ENCODE data around the gene HORMAD1. TPM values are rescaled to one million over a fixed set of nuclear protein-coding genes. Genes with fewer than 3 reads are reported as not detected.

Gene HORMAD1
- polyA plus RNA-seq, 3 donors = 0.48 to 5.6 TPM; not detected in 1

DNA sequence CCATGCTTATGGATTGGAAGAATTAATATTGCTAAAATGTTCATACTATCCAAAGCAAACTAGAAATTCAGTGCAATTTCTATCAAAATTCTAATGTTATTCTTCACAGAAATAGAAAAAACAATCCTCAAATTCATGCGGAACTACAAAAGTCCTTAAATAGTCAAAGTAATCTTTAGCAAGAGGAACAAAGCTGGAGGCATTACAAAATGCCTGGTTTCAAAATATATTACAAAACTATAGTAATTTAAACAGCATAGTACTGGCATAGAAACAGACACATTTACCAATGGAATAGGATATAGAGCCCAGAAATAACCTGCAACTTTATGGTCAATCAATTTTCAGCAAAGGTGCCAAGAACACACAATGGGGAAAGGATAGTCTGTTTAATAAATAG lies 41.1 kb upstream of the HORMAD1 start:
- Mint-ChIP-seq H3K36me3 (peaks cover 62 to 77% of the 10 kb centered on the region in 2 donors), H3K27me3 (ENCODE audit: low read depth in 3 of 3) (peaks cover 0 to 5% (median 0%) of the 10 kb centered on the region in 3 donors), H3K4me3 (peak overlapping the region; percentile 80 to 100), H3K4me1 (peaks cover 54% of the 10 kb centered on the region), H3K9me3 (peaks cover 0 to 14% (median 1%) of the 10 kb centered on the region in 7 donors), H3K27ac (peak overlapping the region; percentile 71 to 94 (median 83))
- TF ChIP-seq, protein P1, sequence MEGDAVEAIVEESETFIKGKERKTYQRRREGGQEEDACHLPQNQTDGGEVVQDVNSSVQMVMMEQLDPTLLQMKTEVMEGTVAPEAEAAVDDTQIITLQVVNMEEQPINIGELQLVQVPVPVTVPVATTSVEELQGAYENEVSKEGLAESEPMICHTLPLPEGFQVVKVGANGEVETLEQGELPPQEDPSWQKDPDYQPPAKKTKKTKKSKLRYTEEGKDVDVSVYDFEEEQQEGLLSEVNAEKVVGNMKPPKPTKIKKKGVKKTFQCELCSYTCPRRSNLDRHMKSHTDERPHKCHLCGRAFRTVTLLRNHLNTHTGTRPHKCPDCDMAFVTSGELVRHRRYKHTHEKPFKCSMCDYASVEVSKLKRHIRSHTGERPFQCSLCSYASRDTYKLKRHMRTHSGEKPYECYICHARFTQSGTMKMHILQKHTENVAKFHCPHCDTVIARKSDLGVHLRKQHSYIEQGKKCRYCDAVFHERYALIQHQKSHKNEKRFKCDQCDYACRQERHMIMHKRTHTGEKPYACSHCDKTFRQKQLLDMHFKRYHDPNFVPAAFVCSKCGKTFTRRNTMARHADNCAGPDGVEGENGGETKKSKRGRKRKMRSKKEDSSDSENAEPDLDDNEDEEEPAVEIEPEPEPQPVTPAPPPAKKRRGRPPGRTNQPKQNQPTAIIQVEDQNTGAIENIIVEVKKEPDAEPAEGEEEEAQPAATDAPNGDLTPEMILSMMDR (IDR thresholded peaks at IDR 0.05) = no peak
- Histone ChIP-seq H3K27me3 (ENCODE audit: control insufficient read depth in 2 of 2, insufficient read depth in 2 of 2, low read length in 2 of 2) (no peaks in the 10 kb centered on the region), H3K79me2 (ENCODE audit: insufficient read depth, low read length) (peaks cover 99% of the 10 kb centered on the region), H3K4me2 (replicated peaks; ENCODE audit: extremely low read depth, low read length, poor library complexity, severe bottlenecking) (peak overlapping the region; percentile 90), H3K4me3 (replicated peaks in 1 of 3; ENCODE audit: low read depth in 2 of 3, low read length in 3 of 3) (peak overlapping the region; percentile 96 to 100 (median 99)), H3K9me3 (replicated peaks in 1 of 2; ENCODE audit: control insufficient read depth in 1 of 2, insufficient read depth in 1 of 2, low read length in 2 of 2) (no peaks in the 10 kb centered on the region), H3K27ac (ENCODE audit: low read depth in 1 of 2, low read length in 2 of 2) (peak overlapping the region; percentile 53 to 64), H2AFZ (ENCODE audit: insufficient read depth, low read depth, low read length, poor library complexity, severe bottlenecking) (no peak overlapping the region), H4K20me1 (ENCODE audit: insufficient read depth, low read length) (peaks cover 72% of the 10 kb centered on the region), H3K9ac (ENCODE audit: insufficient read depth, low read length, poor library complexity, severe bottlenecking) (peak overlapping the region; percentile 83), H3K36me3 (replicated peaks in 1 of 2; ENCODE audit: control insufficient read depth in 1 of 2, insufficient read depth in 2 of 2, low read length in 2 of 2) (peaks cover 64 to 73% of the 10 kb centered on the region in 2 donors), H3K4me1 (ENCODE audit: control insufficient read depth in 1 of 2, insufficient read depth in 2 of 2, low read length in 2 of 2) (peaks cover 34 to 56% of the 10 kb centered on the region in 2 donors)
- no CpG with 5 or more reads among the region's 1 CpG for WGBS (ENCODE audit: insufficient coverage)
- DNase-seq = peak in 2 of 3 donors; percentile 55 to 89
- intact Hi-C loops (cut with micrococcal nuclease) = loop anchor here in 1 of 2 donors (5.0 to 10.0 kb wide), 5 partner anchors 36 to 396 kb away; partner anchors contain the start of genes CERS2, SETDB1 and TNFAIP8L2

DNA sequence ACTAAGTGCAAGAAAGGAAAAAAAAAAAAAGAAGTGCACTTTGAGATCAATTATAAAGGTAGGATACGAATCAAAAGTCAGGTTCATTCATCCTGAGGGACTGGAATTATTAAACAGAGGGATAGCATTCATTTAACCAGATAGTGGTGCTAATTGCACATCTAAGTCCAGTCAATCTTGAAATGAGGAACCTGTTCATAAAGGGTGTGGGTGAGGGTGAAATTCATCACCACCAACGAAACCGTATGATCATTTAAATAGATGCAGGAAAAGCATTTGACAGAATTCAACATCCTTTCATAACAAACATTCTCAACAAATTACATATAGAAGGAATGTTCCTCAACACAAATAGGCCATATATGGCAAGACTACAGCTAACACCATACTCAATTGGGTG lies 39.3 kb upstream of the HORMAD1 start:
- peaks cover 46% of the 10 kb centered on the region for H3K4me1 Mint-ChIP-seq
- H3K4me1 ChIP-seq (ENCODE audit: control insufficient read depth in 1 of 2, insufficient read depth in 2 of 2, low read length in 2 of 2) = peaks cover 24 to 45% of the 10 kb centered on the region in 2 donors
- H3K36me3 Mint-ChIP-seq = peaks cover 73 to 91% of the 10 kb centered on the region in 2 donors
- H3K9me3 ChIP-seq (replicated peaks in 1 of 2; ENCODE audit: control insufficient read depth in 1 of 2, insufficient read depth in 1 of 2, low read length in 2 of 2) = no peaks in the 10 kb centered on the region
- H4K20me1 ChIP-seq (ENCODE audit: insufficient read depth, low read length) = peaks cover 89% of the 10 kb centered on the region
- peak overlapping the region; percentile 96 to 100 (median 99) for H3K4me3 ChIP-seq (replicated peaks in 1 of 3; ENCODE audit: low read depth in 2 of 3, low read length in 3 of 3)
- H3K27ac Mint-ChIP-seq = peak overlapping the region; percentile 83 to 94 (median 92)
- peaks cover 100% of the 10 kb centered on the region for H3K79me2 ChIP-seq (ENCODE audit: insufficient read depth, low read length)
- peak overlapping the region; percentile 77 to 100 for H3K4me3 Mint-ChIP-seq
- intact Hi-C loops (cut with micrococcal nuclease) = loop anchor here in 1 of 2 donors (1.0 to 10.0 kb wide), 6 partner anchors 37 to 397 kb away; partner anchors contain the start of genes CERS2, SETDB1 and TNFAIP8L2
- H2AFZ ChIP-seq (ENCODE audit: insufficient read depth, low read depth, low read length, poor library complexity, severe bottlenecking) = no peak overlapping the region
- peaks cover 0 to 5% (median 0%) of the 10 kb centered on the region in 3 donors for H3K27me3 Mint-ChIP-seq (ENCODE audit: low read depth in 3 of 3)
- H3K4me2 ChIP-seq (replicated peaks; ENCODE audit: extremely low read depth, low read length, poor library complexity, severe bottlenecking) = peak overlapping the region; percentile 90
- no peaks in the 10 kb centered on the region for H3K27me3 ChIP-seq (ENCODE audit: control insufficient read depth in 2 of 2, insufficient read depth in 2 of 2, low read length in 2 of 2)
- WGBS (ENCODE audit: insufficient coverage) = no CpG with 5 or more reads among the region's 3 CpGs
- H3K9ac ChIP-seq (ENCODE audit: insufficient read depth, low read length, poor library complexity, severe bottlenecking) = peak overlapping the region; percentile 37
- peak overlapping the region in 1 of 2 donors; percentile 53 for H3K27ac ChIP-seq (ENCODE audit: low read depth in 1 of 2, low read length in 2 of 2)
- peak in 2 of 3 donors; percentile 60 to 65 for DNase-seq
- peaks cover 81 to 91% of the 10 kb centered on the region in 2 donors for H3K36me3 ChIP-seq (replicated peaks in 1 of 2; ENCODE audit: control insufficient read depth in 1 of 2, insufficient read depth in 2 of 2, low read length in 2 of 2)
- H3K9me3 Mint-ChIP-seq = peaks cover 0 to 14% (median 1%) of the 10 kb centered on the region in 7 donors
- TF ChIP-seq, protein P1 (IDR thresholded peaks at IDR 0.05) = peak; percentile 36

All from CD14-positive monocyte (primary cell).